ENCODE measurements around the gene STING1. TPM values are rescaled to one million over a fixed set of nuclear protein-coding genes. Genes with fewer than 3 reads are reported as not detected.

Gene STING1
- total RNA-seq, 1 experiment from 2014 or later: 1.6 TPM

DNA sequence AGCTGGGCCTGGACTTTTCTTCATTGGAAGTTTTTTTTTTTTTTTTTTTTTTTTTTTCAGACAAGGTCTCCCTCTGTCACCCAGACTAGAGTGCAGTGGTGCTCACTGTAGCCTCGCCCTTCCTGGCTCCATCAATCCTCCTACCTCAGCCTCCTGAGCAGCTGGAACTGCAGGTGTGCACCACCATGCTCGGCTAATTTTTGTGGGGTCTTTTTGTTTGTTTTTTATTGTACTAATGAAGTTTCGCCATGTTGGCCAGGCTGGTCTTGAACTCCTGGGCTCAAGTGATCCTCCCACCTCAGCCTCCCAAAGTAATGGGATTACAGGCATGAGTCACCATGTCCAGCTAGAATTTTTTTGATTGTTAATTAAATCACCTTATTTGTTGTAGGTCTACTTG, 46.9 kb downstream of the STING1 start:
- ChIA-PET POLR2A (no interaction called here), CTCF (no interaction called here)
- H3K27ac Mint-ChIP-seq: no peak overlapping the region
- no peak overlapping the region for H3K4me3 Mint-ChIP-seq
- TF ChIP-seq, protein P1, sequence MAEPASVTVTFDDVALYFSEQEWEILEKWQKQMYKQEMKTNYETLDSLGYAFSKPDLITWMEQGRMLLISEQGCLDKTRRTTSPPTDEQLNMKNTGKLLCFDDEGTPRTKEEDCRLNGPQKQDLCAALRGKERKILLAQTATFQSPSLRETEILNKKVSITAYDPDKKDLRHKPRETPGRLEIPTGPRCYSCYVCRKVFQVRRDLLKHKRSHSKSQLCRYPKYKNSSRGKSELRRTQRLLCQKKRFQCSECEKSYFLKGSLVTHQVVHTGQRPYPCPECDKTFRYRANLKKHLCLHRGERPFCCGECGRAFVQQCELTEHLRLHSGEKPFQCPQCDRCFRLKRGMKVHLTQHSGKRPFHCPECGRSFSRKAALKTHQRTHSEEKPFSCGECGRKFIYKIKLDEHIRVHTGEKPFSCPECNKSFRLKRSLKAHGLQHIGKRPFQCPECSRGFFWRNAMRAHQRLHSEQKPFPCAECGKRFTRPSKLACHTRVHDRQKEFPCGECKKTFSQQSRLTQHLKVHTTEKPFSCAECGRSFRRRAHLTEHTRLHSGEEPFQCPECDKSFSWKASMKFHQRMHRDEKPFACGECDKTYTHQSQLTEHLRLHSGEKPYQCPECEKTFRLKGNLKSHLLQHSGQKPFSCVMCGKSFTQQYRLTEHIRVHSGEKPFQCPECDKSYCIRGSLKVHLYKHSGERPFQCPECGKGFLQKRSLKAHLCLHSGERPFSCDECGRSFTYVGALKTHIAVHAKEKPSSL (CRISPR knock-in tag; conservative IDR thresholded peaks at IDR 0.05): no peak
- no peak for TF ChIP-seq IRF2 (CRISPR knock-in tag; IDR thresholded peaks at IDR 0.05; ENCODE audit: borderline replicate concordance, low read depth)
- H3K27me3 Mint-ChIP-seq (ENCODE audit: low read depth): no peaks in the 10 kb centered on the region
- peaks cover 6% of the 10 kb centered on the region; the same call in 1 of the 2 replicates for H3K36me3 Mint-ChIP-seq
- ATAC-seq (no peak), DNase-seq (ENCODE audit: low spot score) (no peak)
- no peaks in the 10 kb centered on the region for H3K9me3 Mint-ChIP-seq
- peaks cover 25% of the 10 kb centered on the region for H3K4me1 Mint-ChIP-seq

DNA sequence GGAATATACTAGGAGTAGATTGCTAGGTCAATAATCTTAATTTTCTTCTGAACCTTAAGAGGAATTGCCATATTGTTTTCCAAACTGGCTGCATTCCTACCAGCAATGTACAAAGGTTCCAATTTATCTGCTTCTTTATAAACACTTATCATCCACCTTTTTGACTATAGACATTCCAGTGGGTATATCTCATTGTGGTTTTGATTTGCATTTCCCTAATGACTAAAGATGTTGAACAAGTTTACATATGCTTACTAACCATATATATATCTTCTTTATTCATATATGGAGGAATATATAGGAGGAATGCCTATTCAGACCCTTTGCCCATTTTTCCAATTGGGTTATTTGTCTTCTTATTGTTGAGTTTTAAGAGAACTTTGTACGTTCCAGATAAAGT, 50.9 kb downstream of the STING1 start:
- Mint-ChIP-seq H3K4me3 (no peak overlapping the region), H3K4me1 (no peaks in the 10 kb centered on the region), H3K9me3 (no peaks in the 10 kb centered on the region), H3K27me3 (ENCODE audit: low read depth) (no peaks in the 10 kb centered on the region), H3K27ac (no peak overlapping the region), H3K36me3 (peaks cover 16% of the 10 kb centered on the region)
- TF ChIP-seq, protein P1 (CRISPR knock-in tag; conservative IDR thresholded peaks at IDR 0.05): no peak
- no peak for TF ChIP-seq IRF2 (CRISPR knock-in tag; IDR thresholded peaks at IDR 0.05; ENCODE audit: borderline replicate concordance, low read depth)
- TF ChIP-seq TCF7 (CRISPR knock-in tag; IDR thresholded peaks at IDR 0.05; ENCODE audit: low read depth): no peak
- no peak for TF ChIP-seq ZNF512 (CRISPR knock-in tag; IDR thresholded peaks at IDR 0.05; ENCODE audit: borderline replicate concordance)
- TF ChIP-seq JAZF1 (CRISPR knock-in tag; IDR thresholded peaks at IDR 0.05): no peak
- TF ChIP-seq, protein P2, sequence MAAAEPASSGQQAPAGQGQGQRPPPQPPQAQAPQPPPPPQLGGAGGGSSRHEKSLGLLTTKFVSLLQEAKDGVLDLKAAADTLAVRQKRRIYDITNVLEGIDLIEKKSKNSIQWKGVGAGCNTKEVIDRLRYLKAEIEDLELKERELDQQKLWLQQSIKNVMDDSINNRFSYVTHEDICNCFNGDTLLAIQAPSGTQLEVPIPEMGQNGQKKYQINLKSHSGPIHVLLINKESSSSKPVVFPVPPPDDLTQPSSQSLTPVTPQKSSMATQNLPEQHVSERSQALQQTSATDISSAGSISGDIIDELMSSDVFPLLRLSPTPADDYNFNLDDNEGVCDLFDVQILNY (CRISPR knock-in tag; IDR thresholded peaks at IDR 0.05): no peak
- TF ChIP-seq PRRX2 (CRISPR knock-in tag; IDR thresholded peaks at IDR 0.05): no peak
- TF ChIP-seq ZNF317 (CRISPR knock-in tag; IDR thresholded peaks at IDR 0.05; ENCODE audit: borderline replicate concordance, low read depth): no peak
- TF ChIP-seq, protein P3, sequence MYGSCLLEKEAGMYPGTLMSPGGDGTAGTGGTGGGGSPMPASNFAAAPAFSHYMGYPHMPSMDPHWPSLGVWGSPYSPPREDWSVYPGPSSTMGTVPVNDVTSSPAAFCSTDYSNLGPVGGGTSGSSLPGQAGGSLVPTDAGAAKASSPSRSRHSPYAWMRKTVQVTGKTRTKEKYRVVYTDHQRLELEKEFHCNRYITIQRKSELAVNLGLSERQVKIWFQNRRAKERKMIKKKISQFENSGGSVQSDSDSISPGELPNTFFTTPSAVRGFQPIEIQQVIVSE (CRISPR knock-in tag; IDR thresholded peaks at IDR 0.05; ENCODE audit: borderline replicate concordance): no peak
- TF ChIP-seq NFE2L1 (CRISPR knock-in tag; IDR thresholded peaks at IDR 0.05): no peak
- no peak for TF ChIP-seq ZBTB21 (CRISPR knock-in tag; IDR thresholded peaks at IDR 0.05; ENCODE audit: borderline replicate concordance)
- TF ChIP-seq PREB (CRISPR knock-in tag; IDR thresholded peaks at IDR 0.05; ENCODE audit: borderline replicate concordance): no peak
- no peak for TF ChIP-seq USF2 (CRISPR knock-in tag; IDR thresholded peaks at IDR 0.05)
- no peak for TF ChIP-seq HMGA2 (CRISPR knock-in tag; IDR thresholded peaks at IDR 0.05)
- no peak for TF ChIP-seq ZNF121 (CRISPR knock-in tag; IDR thresholded peaks at IDR 0.05)
- CTCF ChIA-PET: interaction anchor here (2.4 kb wide), 1 partner anchor 9 kb away, joined by 8 read pairs; no protein-coding TSS in a partner anchor
- ATAC-seq (no peak), DNase-seq (ENCODE audit: low spot score) (no peak)
- POLR2A ChIA-PET: no interaction called here
